GM19238 (cell line): ENCODE data around the gene CYP27A1.
A peak's percentile ranks its signal among the peaks of the same experiment; 100 is the strongest.

Source experiments
- DNase-seq: peaks from one replicate; pipeline ENCODE4 v3.0.0; 2011; ENCODE audit warnings: low spot score; ENCODE audit not compliant: insufficient read length

CYP27A1 gene

GRCh38 chr2:218781691-218782527 is at the start of gene CYP27A1:
Gene CYP27A1 (plus strand): TSS chr2:218782147. CDS start chr2:218782183, 36 bp downstream.
- no peak for DNase-seq

GRCh38 chr2:218732761-218733158 is 49.2 kb upstream of the CYP27A1 start:
- DNase-seq = no peak

- DNase-seq = peak; percentile 19
Measured at GRCh38 chr2:218733171-218734021, 48.6 kb upstream of the CYP27A1 start.

GRCh38 chr2:218734190-218734975 is 47.6 kb upstream of the CYP27A1 start:
- DNase-seq = no peak

GRCh38 chr2:218736531-218736930 is 45.4 kb upstream of the CYP27A1 start:
- no peak for DNase-seq

GRCh38 chr2:218743068-218743467 is 38.9 kb upstream of the CYP27A1 start:
- no peak for DNase-seq

GRCh38 chr2:218744615-218745014 is 37.3 kb upstream of the CYP27A1 start:
- no peak for DNase-seq

- DNase-seq = no peak
Measured at GRCh38 chr2:218745160-218745558, 36.8 kb upstream of the CYP27A1 start.

- DNase-seq = no peak
Measured at GRCh38 chr2:218745559-218746469, 36.1 kb upstream of the CYP27A1 start.

GRCh38 chr2:218746470-218746795 is 35.5 kb upstream of the CYP27A1 start:
- no peak for DNase-seq

GRCh38 chr2:218746960-218747359 is 35.0 kb upstream of the CYP27A1 start:
- DNase-seq = no peak

- DNase-seq = no peak
Measured at GRCh38 chr2:218748741-218749441, 33.1 kb upstream of the CYP27A1 start.

GRCh38 chr2:218754201-218754600 is 27.7 kb upstream of the CYP27A1 start:
- no peak for DNase-seq

- DNase-seq = no peak
Measured at GRCh38 chr2:218754781-218755180, 27.2 kb upstream of the CYP27A1 start.

- DNase-seq = no peak
Measured at GRCh38 chr2:218755198-218755566, 26.8 kb upstream of the CYP27A1 start.

GRCh38 chr2:218755567-218756404 is 26.2 kb upstream of the CYP27A1 start:
- DNase-seq = no peak

GRCh38 chr2:218756599-218757377 is 25.2 kb upstream of the CYP27A1 start:
- DNase-seq = no peak

- DNase-seq = no peak
Measured at GRCh38 chr2:218761795-218762194, 20.2 kb upstream of the CYP27A1 start.
